HG02970 (cell line): ENCODE results near the gene SPTBN4.
"Not testable (repeated sequence)": the region's sequence is repeated elsewhere in the genome, so short reads cannot be mapped to it uniquely, and the experiment has no call there.

Source experiments
- ATAC-seq: cut with Tn5 transposase; IDR thresholded peaks from one replicate; pipeline ENCODE4 v1.9.1; 2021; ENCODE audit warnings: mild to moderate bottlenecking, moderate library complexity, moderate number of reproducible peaks; ENCODE audit not compliant: unreplicated experiment, low FRiP score

The SPTBN4 gene

GRCh38 chr19:40438284-40438683 is 28.5 kb upstream of the SPTBN4 start:
- ATAC-seq, result no peak

GRCh38 chr19:40441719-40442253 is 25.0 kb upstream of the SPTBN4 start:
- no peak for ATAC-seq

- ATAC-seq, result no peak
Measured at GRCh38 chr19:40442328-40443130, 24.3 kb upstream of the SPTBN4 start.

DNA sequence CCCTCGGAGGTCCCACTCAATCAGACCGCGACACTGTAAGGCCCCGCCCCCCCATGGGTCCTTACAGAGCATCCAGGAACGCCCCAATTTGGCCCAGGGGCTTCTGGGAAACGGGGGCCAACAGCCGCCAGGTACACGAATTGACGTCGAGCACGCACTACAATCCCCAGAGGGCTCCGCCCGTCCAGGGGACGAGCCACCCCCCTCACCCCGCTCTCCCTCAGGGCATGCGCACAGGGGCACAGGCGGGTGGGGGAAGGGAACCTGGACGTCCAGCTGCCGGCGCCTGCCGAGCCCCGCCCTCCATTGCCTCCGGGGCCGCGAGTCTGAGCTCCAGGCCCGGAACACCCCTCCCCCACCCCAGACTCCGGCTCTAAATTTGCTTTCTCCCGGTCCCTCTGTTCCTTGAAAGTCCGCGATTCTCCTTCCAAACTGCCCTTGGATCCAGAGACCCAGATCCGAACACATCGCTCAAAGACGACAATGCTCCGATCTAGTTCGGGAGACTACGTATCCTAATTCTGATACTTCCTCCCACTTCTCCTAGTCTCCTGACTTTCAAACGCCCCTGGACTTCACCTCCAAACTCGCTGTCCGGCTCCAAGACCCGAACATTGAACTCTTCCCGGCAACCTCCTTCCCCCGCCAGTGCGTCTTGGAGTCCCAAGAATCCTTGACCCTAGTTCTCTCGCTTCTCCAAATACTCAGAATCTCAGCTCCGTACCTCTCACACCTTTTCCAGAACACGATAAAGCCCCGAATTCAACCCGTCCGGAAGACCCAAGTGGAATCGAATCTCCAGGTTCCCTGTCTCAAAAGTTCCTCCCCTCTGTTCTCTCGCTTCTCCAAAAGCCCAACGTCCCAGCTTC is 23.4 kb upstream of the SPTBN4 start:
- ATAC-seq, result peak; percentile 67

GRCh38 chr19:40444000-40444824 is 22.6 kb upstream of the SPTBN4 start, which contains the start of gene SERTAD3:
SERTAD3 (minus strand) TSS chr19:40444335; CDS start chr19:40442080, 2,255 bp downstream.
- peak; percentile 68 for ATAC-seq

DNA sequence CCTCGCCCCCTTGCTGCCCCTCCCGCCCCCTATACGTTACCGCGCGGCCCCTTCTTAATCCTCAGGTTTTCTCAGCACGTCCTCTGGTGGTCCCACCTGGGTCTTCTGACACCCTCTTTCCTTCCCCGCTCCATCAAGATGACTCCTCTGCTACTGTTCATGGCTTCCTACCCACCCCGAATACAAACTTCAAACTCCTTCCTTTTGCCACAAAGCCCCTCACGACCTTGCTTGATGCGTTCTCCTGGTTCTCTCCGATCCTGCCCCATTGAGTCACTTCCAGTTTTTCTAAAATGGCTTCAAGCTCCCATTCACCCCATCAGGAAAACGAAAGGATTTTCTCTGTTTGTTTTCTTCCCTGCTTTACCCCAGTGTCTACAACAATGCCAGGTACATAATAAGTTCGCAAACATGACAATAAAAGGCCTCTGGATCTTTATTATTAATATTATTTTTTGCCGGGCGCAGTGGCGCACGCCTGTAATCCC is 21.9 kb upstream of the SPTBN4 start:
- ATAC-seq, result no peak

GRCh38 chr19:40445780-40446262 is 21.0 kb upstream of the SPTBN4 start:
- ATAC-seq, result no peak

GRCh38 chr19:40446263-40446784 is 20.5 kb upstream of the SPTBN4 start:
- ATAC-seq, result no peak

GRCh38 chr19:40449506-40449905 is 17.3 kb upstream of the SPTBN4 start:
- no peak for ATAC-seq

GRCh38 chr19:40450664-40451063 is 16.1 kb upstream of the SPTBN4 start:
- ATAC-seq, result no peak

DNA sequence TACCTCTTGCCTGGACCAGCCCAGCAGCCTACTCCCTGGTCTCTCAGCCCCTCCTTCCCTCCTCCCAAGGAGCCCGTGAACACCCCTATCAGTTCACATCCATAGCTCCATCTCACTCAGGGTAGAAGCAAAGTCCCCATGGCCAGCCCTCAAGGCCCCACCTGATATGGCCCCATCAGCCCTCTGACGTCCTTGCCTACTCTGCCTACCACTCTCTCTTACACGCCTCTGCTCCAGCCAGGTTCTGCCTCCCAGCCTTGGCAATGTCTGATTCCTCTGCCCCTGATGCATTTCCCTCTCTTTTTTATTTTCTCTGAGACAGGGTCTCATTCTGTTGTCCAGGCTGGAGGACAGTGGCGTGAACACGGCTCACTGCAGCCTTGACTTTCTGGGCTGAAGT is 14.8 kb upstream of the SPTBN4 start:
- ATAC-seq, result no peak

DNA sequence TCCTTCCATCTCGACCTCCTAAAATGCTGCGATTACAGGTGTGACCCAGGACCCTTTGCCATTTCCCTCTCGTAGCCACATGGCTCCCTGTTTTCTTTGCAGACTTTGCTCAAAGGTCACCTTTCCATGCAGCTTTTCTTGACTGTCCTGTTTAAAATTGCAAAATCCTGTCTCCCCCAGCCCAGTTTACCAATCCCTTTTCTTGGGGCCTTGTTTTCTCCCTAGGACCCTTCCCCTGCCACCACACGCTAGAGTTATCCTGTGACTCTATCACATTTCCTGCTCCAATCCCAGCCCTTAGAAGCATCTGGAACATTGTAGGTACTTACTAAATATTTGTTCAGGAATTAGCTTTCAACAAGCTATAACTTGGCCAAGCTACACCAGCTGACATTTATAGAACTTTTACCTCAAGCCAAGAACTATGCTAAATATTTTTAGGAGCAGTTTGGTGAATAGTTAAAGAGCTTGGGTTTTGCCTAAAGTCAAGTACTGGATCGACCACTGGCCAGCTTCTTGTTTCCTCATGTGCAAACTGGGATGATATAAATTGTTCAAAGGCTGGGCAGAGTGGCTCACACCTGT is 13.6 kb upstream of the SPTBN4 start:
- no peak for ATAC-seq

DNA sequence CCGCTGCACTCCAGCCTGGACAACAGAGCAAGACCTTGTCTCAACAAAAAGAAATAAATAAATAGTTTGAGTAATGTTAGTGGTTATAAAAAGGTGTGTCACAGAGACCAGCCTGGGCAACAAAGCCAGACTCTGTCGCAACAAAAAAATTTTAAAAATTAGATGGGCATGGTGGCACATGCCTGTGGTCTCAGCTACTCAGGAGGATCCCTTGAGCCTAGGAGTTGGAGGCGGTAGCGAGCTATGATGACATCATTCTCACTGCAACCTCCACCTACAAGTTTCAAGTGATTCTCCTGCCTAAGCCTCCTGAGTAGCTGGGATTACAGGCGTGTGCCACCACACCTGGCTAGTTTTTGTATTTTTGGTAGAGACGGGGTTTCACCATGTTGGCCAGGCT is 12.9 kb upstream of the SPTBN4 start:
- ATAC-seq, result not testable (repeated sequence)

- no peak for ATAC-seq
Measured at GRCh38 chr19:40457048-40457447, 9.8 kb upstream of the SPTBN4 start.

DNA sequence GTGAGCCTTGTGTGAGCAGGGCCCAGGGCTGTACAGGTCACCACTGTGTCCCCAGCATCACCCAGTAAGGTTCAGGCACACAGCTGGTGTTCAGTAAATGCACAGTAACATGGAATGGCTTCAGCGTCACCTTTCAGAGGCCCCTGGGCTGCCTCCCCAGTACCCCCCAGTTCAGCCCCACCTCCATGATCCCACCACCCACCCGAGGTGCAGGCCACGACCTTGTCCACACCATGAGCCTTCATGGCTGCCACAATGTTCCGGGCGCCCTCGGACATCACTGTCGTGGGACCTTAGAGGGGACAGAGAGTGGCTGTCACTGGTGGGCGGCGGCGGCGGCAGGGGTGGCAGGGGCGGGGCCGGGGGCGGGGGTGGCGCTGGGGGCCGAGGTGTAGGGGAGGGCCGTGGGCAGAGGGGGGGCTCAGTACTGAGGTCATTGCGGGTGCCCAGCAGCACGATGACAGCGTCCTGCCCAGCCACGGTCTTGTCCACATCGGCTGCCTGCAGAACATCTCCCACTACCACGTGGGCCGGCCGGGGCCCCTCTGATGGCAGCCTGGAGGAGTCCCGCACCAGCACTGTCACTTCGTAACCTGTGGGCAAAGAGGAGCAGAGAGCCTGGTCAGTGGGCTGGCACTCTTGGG is 8.7 kb upstream of the SPTBN4 start:
- ATAC-seq, result no peak

GRCh38 chr19:40458597-40458974 is 8.2 kb upstream of the SPTBN4 start:
- ATAC-seq, result no peak

GRCh38 chr19:40460185-40460584 is 6.6 kb upstream of the SPTBN4 start:
- no peak for ATAC-seq

DNA sequence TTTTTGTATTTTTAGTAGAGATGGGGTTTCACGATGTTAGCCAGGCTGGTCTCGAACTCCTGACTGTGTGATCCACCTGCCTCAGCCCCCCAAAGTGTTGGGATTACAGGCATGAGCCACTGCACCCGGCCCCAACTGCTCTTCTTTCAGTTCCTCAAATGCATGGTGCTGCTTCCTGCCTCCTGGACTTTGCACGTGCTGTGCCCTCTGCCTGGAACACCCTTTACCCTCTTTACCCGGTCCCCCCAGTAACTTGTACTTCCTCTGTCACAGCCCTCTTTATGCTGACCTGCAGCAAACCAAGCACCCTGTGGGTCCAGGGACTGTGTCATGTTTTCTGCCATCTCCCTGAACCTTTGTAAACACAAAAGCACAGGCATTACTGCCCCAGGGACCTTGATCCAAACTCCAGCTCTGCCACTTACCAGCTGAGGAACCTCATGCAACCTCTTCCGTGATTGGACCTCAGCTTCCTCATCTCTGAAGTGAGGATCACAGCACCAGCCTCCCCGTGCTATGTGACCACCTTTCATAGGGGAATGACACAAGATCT is 5.1 kb upstream of the SPTBN4 start:
- no peak for ATAC-seq

DNA sequence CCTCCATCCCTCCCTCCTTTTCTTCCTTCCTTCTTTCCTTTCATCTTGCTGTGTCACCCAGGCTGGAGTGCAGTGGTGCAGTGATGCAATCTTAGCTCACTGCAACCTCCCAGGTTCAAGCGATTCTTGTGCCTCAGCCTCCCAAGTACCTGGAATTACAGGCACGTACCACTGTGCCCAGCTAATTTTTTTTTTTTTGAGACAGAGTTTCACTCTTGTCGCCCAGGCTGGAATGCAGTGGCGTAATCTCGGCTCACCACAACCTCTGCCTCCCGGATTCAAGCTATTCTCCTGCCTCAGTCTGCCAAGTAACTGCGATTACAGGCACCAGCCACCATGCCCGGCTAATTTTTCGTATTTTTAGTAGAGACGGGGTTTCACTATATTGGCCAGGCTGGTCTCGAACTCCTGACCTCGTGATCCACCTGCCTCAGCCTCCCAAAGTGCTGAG is 3.2 kb upstream of the SPTBN4 start:
- ATAC-seq, result not testable (repeated sequence)
